ENCODE measurements around the gene PRDM16.

Gene PRDM16

DNA sequence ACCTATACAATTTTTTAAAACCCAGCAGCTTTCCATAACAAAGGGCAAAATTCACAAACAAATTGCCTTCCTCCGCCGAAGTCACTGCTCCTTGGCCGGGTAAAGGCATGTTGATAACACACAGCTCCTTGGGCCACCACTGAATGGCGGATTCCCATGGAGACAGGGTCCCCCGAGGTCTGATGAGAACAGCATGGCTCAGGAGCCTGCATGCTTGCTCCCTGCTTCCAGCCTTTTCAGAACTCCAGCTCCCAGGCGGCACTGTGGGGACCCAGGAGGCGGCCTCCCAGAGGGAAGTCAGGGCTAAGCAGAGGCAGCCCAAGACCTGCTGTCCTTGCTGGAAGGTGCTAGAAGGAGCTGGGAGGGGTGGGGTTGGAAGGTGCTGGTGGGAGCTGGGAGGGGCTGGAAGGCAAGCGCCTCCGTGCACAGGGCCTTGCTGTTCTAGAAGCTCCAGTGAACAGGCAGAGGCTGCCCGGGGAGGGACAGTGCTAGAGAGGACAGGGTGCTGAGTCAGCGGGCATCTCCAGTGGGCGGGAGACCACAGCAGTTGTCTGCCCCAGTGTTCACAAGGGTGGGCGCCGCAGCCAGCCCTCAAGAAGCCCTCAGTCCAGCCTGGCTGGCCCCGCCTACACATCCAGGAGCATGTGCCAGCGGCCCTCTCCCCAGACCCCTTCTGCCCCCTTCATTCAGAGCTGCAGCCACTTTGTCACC, 35.1 kb downstream of the PRDM16 start:
- DNase-seq (ENCODE audit: low read depth) = no peak

DNA sequence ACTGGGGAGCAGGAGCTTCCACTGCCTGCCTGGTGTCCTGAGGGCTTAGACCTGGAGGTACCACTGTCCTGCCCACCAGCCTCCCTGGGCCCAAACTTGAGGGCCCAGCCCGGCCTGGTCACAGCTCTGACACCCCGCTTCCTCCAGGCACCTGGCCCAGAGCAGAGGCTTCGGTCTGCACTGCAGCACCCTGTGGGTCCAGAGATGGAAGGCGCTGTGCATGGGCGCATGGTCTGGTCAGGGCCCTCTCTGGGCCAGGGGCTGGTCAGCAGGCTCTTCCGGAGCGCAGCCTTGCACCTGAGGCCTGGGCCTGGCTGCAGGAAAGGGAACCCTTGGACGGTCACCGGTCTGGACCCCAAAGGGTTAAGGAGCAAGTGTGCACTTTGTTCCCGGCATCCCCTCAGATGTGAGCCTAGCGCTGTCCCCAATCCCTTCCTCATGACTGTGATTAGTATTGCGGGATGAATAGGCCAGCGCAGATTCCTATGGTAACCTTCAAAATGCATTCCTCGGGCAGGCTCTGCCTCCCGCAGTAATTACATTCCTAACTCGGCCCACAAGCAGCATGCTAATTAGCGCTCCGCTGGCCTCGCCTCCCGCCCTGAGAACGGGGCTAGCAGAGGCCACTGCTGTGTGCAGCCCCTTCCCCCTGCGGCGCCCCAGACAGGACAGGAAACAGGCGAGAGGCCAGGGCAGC, 36.3 kb downstream of the PRDM16 start:
- DNase-seq (ENCODE audit: low read depth) = no peak

- DNase-seq (ENCODE audit: low read depth) = no peak
Observed at GRCh38 chr1:3106216-3106615, 37.2 kb downstream of the PRDM16 start.

DNA sequence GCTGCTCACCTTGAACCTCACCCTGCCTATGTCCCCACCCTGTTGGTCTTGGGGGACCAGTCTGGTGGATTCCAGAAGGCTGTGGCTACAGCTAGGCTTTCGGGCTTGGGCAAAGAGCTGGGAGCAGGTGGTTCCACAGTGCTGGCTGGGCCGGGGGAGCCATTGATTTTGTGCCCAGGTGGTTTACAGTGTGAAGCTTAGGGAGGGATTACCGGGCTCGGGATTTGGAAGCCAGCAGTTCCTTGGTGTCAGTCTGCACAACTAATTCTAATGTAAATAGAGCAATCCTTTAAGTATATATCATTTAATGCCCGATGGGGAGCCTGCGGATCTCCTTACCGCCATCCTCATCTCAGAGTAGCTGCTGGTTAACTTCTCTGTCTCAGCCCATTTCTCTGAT, 38.2 kb downstream of the PRDM16 start:
- DNase-seq (ENCODE audit: low read depth) = no peak

- no peak for DNase-seq (ENCODE audit: low read depth)
Observed at GRCh38 chr1:3109355-3109754, 40.4 kb downstream of the PRDM16 start.

- DNase-seq (ENCODE audit: low read depth) = no peak
Observed at GRCh38 chr1:3111348-3112021, 42.5 kb downstream of the PRDM16 start.

DNA sequence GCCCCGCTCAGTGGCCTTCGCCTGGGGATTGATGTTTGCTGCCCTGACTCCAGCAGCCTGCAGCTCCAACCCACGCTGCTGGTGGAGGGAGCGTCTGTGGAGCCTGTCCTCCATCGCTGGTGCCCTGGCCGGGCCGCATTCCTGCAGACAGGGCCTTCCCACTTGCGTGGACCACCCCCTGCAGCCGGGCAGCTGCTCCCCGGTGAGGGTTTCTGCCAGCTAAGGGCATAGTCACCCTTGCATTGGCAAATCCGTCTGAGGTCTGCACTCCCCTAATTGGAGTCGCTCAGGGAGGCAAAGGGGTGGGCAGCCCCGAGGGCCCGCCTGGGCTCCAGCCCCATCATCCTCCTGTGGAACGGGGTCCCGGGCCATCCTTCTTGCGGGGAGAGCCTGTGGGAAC, 43.5 kb downstream of the PRDM16 start:
- DNase-seq (ENCODE audit: low read depth) = no peak

- no peak for DNase-seq (ENCODE audit: low read depth)
Observed at GRCh38 chr1:3113047-3113740, 44.2 kb downstream of the PRDM16 start.

DNA sequence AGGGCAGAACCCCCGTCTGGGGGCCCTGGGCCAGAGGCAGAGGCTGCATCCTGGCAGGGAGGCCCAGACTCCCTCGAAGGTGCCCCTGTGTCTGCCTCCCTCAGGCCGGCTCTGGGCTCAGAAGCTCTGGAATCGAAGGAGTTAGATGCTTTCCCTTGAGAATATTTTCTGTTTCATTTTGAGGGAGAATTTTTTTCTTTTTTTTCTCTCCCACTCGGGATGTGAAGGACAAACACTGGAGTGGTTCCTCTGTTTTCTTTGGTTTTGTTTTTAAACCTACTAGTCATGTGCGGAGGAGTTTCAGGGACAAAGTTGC, 44.7 kb downstream of the PRDM16 start:
- DNase-seq (ENCODE audit: low read depth) = no peak

DNA sequence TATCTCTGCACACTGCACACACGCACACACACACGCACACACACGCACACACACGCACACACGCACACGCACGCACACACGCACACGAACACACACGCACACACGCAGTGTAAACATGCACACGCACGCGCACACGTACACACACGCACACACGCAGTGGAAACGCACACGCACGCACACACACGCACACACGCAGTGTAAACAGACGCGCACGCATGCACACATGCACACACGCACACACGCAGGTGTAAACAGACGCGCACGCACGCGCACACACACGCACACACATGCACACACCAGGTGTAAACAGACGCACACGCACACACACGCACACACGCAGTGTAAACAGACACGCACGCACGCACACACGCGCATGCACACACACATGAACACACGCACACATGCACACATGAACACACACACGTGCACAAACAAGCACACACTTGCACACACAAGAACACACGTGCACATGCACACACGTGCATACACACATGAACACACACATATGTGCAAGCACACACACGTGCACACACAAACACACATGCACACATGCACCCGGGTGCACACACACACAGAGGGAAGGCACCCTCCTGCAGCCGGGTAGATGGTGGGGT, 45.2 kb downstream of the PRDM16 start:
- no peak for DNase-seq (ENCODE audit: low read depth)

GRCh38 chr1:3114846-3115245, 45.8 kb downstream of the PRDM16 start:
- no peak for DNase-seq (ENCODE audit: low read depth)

GRCh38 chr1:3115275-3116149, 46.5 kb downstream of the PRDM16 start:
- no peak for DNase-seq (ENCODE audit: low read depth)

- DNase-seq (ENCODE audit: low read depth) = no peak
Observed at GRCh38 chr1:3116150-3116510, 47.1 kb downstream of the PRDM16 start.

DNA sequence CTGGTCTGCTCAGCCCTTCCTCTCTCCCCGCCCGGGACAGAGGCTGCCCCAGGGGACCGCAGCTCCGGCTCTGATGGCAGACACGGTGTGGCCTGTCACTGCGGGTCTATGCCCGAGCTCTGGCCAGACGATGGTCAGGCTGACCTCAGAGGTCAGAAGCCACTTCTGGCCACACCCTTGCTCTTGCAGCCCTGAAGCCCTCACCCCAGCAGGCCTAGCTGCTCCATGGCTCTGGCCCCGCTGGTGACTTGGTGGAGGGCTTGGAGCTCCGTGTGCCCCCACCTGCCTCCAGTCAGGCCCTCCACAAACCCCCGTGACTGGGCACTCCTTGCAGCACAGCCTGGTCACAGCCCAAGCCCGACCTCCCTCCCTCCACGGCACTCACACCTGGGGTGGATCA, 47.6 kb downstream of the PRDM16 start:
- no peak for DNase-seq (ENCODE audit: low read depth)

- DNase-seq (ENCODE audit: low read depth) = no peak
Observed at GRCh38 chr1:3117879-3118278, 48.9 kb downstream of the PRDM16 start.

DNA sequence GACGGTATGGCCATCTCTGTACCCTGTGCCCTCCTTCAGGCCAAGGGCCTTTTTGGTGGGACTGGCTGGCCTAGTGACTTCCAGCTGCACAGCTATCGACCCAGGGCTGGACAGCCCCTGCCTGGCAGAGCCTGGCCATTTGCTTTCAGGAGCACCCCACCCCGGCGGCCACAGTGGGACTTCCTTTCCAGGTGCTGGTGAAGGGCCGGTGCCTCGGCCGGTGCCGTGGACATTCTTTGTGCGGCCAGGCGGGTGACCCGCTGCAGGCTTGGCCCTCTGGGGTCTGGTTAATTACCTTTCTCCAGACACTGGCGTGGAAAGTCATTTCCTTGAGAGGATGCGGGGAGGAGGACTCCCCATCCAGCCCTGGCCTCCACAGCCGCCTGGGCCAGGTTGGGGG, 50.1 kb downstream of the PRDM16 start:
- no peak for DNase-seq (ENCODE audit: low read depth)

DNA sequence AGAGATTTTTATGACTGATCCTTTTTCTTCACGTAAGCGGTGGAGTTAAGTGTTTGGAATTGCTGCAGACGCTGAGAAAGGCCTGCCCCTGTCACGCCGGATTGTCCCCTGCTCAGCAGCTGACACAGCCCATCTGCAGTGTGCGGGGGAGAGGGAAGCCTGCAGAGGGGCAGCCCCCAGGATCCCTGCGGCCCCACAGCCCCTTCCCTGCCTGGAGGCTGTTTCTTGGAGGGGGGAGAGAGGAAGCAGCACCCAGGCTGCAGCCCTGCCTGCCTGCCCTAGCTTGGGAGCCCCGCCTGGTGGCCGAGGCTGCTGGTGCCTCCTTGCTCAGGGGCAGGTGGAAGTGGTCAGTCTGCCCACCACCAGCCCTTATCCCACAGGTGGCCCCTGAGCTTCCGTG, 50.7 kb downstream of the PRDM16 start:
- no peak for DNase-seq (ENCODE audit: low read depth)

DNA sequence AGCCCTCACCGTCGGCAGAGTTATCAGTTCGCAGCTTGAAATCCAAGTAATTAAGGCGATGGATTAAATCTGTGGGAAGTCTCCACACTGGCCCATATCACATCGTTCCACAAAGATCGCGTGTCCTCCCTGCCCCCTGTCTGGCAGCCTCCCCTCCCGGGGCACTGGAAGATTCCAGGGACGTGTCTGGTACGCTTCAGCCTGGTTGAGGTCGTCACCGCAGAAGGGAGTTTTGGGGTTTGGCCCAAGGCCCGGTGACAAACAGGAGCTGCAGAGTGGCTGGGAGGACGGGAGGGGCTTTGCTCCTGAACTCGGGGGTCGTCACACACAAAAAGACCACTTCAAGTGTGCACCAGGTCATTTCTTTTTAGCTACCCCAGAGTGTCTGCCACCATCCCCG, 51.1 kb downstream of the PRDM16 start:
- no peak for DNase-seq (ENCODE audit: low read depth)

GRCh38 chr1:3120994-3121393, 52.0 kb downstream of the PRDM16 start:
- no peak for DNase-seq (ENCODE audit: low read depth)

- no peak for DNase-seq (ENCODE audit: low read depth)
Observed at GRCh38 chr1:3121401-3122210, 52.6 kb downstream of the PRDM16 start.

DNA sequence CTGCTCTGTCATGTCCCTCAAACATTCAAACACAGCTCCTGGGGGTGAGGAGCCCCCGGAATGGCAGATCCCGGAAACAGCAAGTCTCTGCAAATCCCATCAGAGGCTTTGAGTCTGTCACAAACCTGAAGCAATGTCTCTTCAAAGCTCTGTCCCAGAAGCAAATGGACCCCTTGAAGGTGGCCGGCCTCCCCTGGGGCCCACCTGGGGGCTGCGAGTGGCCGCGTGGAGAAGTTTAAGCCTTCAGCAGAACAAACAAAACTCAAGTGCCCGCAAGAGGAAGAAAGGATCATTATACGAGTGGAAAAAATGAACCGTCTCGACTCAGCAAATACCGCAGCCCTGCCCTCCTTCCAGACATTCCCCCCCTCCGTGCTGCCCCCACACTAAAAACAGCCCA, 53.3 kb downstream of the PRDM16 start:
- no peak for DNase-seq (ENCODE audit: low read depth)
